SK-N-SH (cell line): ENCODE results near the gene TPRG1L. TPM values are rescaled to one million over a fixed set of nuclear protein-coding genes. Genes with fewer than 3 reads are reported as not detected.

Source experiments
- CTCF ChIA-PET: fragments of 300-600, 350-600 bp; formaldehyde crosslinking; extraction: SDS; loops from one replicate; lab custom pipeline; 2021; lab: Yijun Ruan, JAX
- POLR2A ChIA-PET: fragments of 350-600 bp; sonication (Branson Sonifier 250); formaldehyde crosslinking; extraction: SDS; loops from one replicate; lab custom pipeline; 2020; ENCODE audit warnings: antibody characterized with exemption, inconsistent platforms; lab: Yijun Ruan, JAX
- DNase-seq: peaks from one replicate; pipeline ENCODE4 v3.0.0; 2012
- H2AFZ ChIP-seq: fragments of 200-600 bp; sonication (generic); 2 replicates; pipeline ENCODE4 v1.8.1; 2016; ENCODE audit warnings: antibody characterized with exemption, mild to moderate bottlenecking, low read depth
- H3F3A ChIP-seq: fragments of 200-600 bp; sonication (generic); replicated peaks from 2 replicates; pipeline ENCODE3; 2016; ENCODE audit warnings: antibody characterized with exemption, mild to moderate bottlenecking; ENCODE audit not compliant: insufficient read depth
- H3K27ac ChIP-seq, 2 experiments: fragments of 200-500 bp in 1 of 2; fragments of 200-600 bp in 1 of 2; sonication (Bioruptor generic) in 1 of 2; sonication (generic), shearing (Covaris generic) in 1 of 2; 2 replicates each; pipeline versions ENCODE4 v1.5.1 to v1.6.1; 2014 to 2016; ENCODE audit warnings: low read depth in 2 of 2, inconsistent platforms in 1 of 2, low read length in 1 of 2, mild to moderate bottlenecking in 1 of 2, mixed read lengths in 1 of 2
- H3K27me3 ChIP-seq: fragments of 200-600 bp; sonication (generic), shearing (Covaris generic); 2 replicates; pipeline ENCODE4 v1.6.1; 2016; ENCODE audit warnings: mixed run types; ENCODE audit not compliant: insufficient read depth
- H3K36me3 ChIP-seq, 2 experiments: fragments of 200-500 bp in 1 of 2; fragments of 200-600 bp in 1 of 2; sonication (Bioruptor generic) in 1 of 2; sonication (generic) in 1 of 2; replicated peaks in 1 of 2; 2 replicates each; pipeline versions ENCODE3 to v1.5.1; 2014 to 2016; ENCODE audit warnings: low read length in 1 of 2, mild to moderate bottlenecking in 1 of 2; ENCODE audit not compliant: insufficient read depth in 2 of 2, control insufficient read depth in 1 of 2
- H3K4me1 ChIP-seq, 2 experiments: fragments of 200-500 bp in 1 of 2; fragments of 200-600 bp in 1 of 2; sonication (Bioruptor generic) in 1 of 2; sonication (generic), shearing (Covaris generic) in 1 of 2; 2 replicates each; pipeline versions ENCODE4 v1.5.1 to v1.6.1; 2014 to 2016; ENCODE audit warnings: low read depth in 1 of 2, low read length in 1 of 2, mixed run types in 1 of 2; ENCODE audit not compliant: insufficient read depth in 2 of 2, control insufficient read depth in 1 of 2
- H3K4me2 ChIP-seq: fragments of 200-600 bp; sonication (generic), shearing (Covaris generic); 2 replicates; pipeline ENCODE4 v1.6.1; 2017; ENCODE audit warnings: mixed run types
- H3K4me3 ChIP-seq, 2 experiments: fragments of 200-500 bp in 1 of 2; fragments of 200-600 bp in 1 of 2; sonication (Bioruptor generic) in 1 of 2; sonication (generic), shearing (Covaris generic) in 1 of 2; 2 replicates each; pipeline versions ENCODE4 v1.5.1 to v1.8.1; 2014 to 2016; ENCODE audit warnings: low read depth in 2 of 2, inconsistent platforms in 1 of 2, low read length in 1 of 2, mild to moderate bottlenecking in 1 of 2, mixed read lengths in 1 of 2, moderate library complexity in 1 of 2
- H3K79me2 ChIP-seq: fragments of 200-600 bp; sonication (generic); 2 replicates; pipeline ENCODE4 v1.8.1; 2017; ENCODE audit warnings: mild to moderate bottlenecking; ENCODE audit not compliant: insufficient read depth
- H3K9ac ChIP-seq: fragments of 200-600 bp; sonication (generic); 2 replicates; pipeline ENCODE4 v1.6.1; 2017; ENCODE audit warnings: mixed run types
- H3K9me2 ChIP-seq: fragments of 200-600 bp; sonication (generic); 2 replicates; pipeline ENCODE4 v1.6.1; 2017; ENCODE audit warnings: mixed run types
- H3K9me3 ChIP-seq: fragments of 200-600 bp; sonication (generic); 2 replicates; pipeline ENCODE4 v1.6.1; 2017; ENCODE audit warnings: mixed run types, mild to moderate bottlenecking, moderate library complexity
- H4K20me1 ChIP-seq: fragments of 200-600 bp; sonication (generic); 2 replicates; pipeline ENCODE4 v1.6.1; 2017; ENCODE audit warnings: mild to moderate bottlenecking, mixed run types; ENCODE audit not compliant: insufficient read depth
- ELF1 ChIP-seq: IDR thresholded peaks from 2 replicates; pipeline ENCODE4 v1.4.0; 2012
- GABPA ChIP-seq: IDR thresholded peaks from 2 replicates; pipeline ENCODE4 v1.4.0; 2012; ENCODE audit warnings: low read depth, mild to moderate bottlenecking
- GATA2 ChIP-seq: sonication (generic); formaldehyde crosslinking; IDR thresholded peaks from 2 replicates; pipeline ENCODE4 v1.5.0; 2020; ENCODE audit warnings: mild to moderate bottlenecking, missing genetic modification reagents
- IRF3 ChIP-seq: fragments of 150-350 bp; IDR thresholded peaks from 2 replicates; pipeline ENCODE4 v1.6.1; 2016; ENCODE audit warnings: mild to moderate bottlenecking, low read depth, low read length
- MAX ChIP-seq: IDR thresholded peaks from 2 replicates; pipeline ENCODE4 v1.4.0; 2012; ENCODE audit warnings: low read depth
- NRF1 ChIP-seq: IDR thresholded peaks from 2 replicates; pipeline ENCODE4 v1.6.1; 2012; ENCODE audit warnings: low read depth, mild to moderate bottlenecking, low read length
- PBX3 ChIP-seq: IDR thresholded peaks from 2 replicates; pipeline ENCODE4; 2012
- RCOR1 ChIP-seq: fragments of 150-350 bp; IDR thresholded peaks from 2 replicates; pipeline ENCODE4 v1.6.1; 2017; ENCODE audit warnings: antibody characterized with exemption, low read length
- RXRA ChIP-seq: IDR thresholded peaks from 2 replicates; pipeline ENCODE4 v1.4.0; 2012; ENCODE audit warnings: low read depth, mild to moderate bottlenecking, borderline replicate concordance
- SIN3A ChIP-seq: IDR thresholded peaks from 2 replicates; pipeline ENCODE4 v1.6.1; 2012; ENCODE audit warnings: low read depth, mild to moderate bottlenecking, low read length, moderate library complexity, borderline replicate concordance
- TAF1 ChIP-seq: IDR thresholded peaks from 2 replicates; pipeline ENCODE4 v1.6.1; 2012; ENCODE audit warnings: low read depth, mild to moderate bottlenecking, low read length, moderate library complexity, borderline replicate concordance
- TCF12 ChIP-seq: IDR thresholded peaks from 2 replicates; pipeline ENCODE4 v1.4.0; 2012
- WGBS: methylation state at CpG from one replicate; pipeline ENCODE4 v1.1.6; 2017; ENCODE audit warnings: low lambda C conversion rate; 5-methylcytosine and 5-hydroxymethylcytosine counted together
- polyA plus RNA-seq, 3 experiments: library from polyadenylated mRNA; depleted of rRNA; stranded (reverse); fragments of >200 nt; gene quantifications; 2 replicates each; pipeline ENCODE4 v1.2.3, GENCODE V29; 2012
- TF ChIP-seq, protein P1 (sequence below): IDR thresholded peaks from 2 replicates; pipeline ENCODE4 v1.4.0; 2012; ENCODE audit warnings: low read depth, borderline replicate concordance

The TPRG1L gene
- polyA plus RNA-seq, 1 of the 3 experiments (the other 2 are of a cell fraction): 25.9 TPM

GRCh38 chr1:3649342-3650247 lies 24.8 kb downstream of the TPRG1L start, which contains the start of gene WRAP73 (continued):
- TF ChIP-seq, protein P1, sequence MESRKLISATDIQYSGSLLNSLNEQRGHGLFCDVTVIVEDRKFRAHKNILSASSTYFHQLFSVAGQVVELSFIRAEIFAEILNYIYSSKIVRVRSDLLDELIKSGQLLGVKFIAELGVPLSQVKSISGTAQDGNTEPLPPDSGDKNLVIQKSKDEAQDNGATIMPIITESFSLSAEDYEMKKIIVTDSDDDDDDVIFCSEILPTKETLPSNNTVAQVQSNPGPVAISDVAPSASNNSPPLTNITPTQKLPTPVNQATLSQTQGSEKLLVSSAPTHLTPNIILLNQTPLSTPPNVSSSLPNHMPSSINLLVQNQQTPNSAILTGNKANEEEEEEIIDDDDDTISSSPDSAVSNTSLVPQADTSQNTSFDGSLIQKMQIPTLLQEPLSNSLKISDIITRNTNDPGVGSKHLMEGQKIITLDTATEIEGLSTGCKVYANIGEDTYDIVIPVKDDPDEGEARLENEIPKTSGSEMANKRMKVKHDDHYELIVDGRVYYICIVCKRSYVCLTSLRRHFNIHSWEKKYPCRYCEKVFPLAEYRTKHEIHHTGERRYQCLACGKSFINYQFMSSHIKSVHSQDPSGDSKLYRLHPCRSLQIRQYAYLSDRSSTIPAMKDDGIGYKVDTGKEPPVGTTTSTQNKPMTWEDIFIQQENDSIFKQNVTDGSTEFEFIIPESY: peak; percentile 73; the same call in 1 of the 2 replicates
- TF ChIP-seq PBX3: no peak
- no peak for TF ChIP-seq RCOR1
- peak; percentile 66 for TF ChIP-seq MAX
- TF ChIP-seq, all 33 proteins: peak for 13

DNA sequence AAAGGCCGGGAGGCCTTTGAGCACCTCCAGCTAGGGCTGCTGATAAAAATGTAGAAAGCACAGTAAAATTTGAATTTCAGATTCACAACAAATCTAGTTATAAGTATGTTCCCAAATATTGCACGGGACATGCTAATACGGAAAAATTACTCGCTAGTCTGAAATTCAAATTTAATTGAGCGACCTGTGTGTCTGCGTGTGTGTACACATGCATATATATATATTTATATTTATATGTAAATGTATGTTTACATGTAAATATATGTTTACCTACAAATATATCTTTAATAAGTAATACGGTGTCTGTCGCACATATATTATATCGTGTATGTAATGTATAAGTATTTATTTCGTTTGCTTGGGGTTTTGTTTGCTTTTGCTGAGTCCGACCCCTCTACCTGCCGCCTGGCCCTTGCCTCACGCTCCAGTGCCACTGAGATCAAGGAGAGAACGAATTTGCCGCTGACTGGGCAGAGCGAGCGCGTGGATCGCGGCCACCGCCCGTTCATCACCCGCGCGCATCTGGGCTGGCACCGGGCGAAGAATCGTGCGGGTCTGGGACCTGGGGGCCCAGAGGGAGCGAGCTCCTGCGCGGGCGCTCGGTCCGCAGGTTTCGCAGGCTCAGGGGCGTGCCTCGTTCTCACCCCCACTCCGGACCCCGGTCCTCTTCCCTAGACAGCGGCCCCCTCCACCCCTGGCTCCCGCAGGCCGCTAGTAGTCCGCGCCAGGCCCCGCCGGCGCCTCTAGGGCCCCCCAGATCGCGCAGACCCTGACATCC lies 25.6 kb downstream of the TPRG1L start:
- peaks cover 11 to 26% of the 10 kb centered on the region in 2 experiments for H3K36me3 ChIP-seq
- TF ChIP-seq GATA2 (CRISPR knock-in tag) (no peak), SIN3A (no peak), GABPA (no peak), ELF1 (no peak), IRF3 (no peak), TCF12 (no peak), RXRA (no peak), TAF1 (no peak), NRF1 (no peak)
- peak overlapping the region; percentile 83 to 98; a peak in 3 of 4 replicates for H3K4me3 ChIP-seq
- POLR2A ChIA-PET: no interaction called here
- 0 out of 2 replicates have a peak overlapping the region, but pooled peaks have one; percentile 91 for H3K4me2 ChIP-seq
- no peaks in the 10 kb centered on the region for H3K9me3 ChIP-seq
- no peaks in the 10 kb centered on the region for H3K9me2 ChIP-seq
- no peaks in the 10 kb centered on the region for H4K20me1 ChIP-seq
- no peaks in the 10 kb centered on the region; the same call in 1 of the 2 replicates for H3K27me3 ChIP-seq
- H3K9ac ChIP-seq: no peak overlapping the region
- 67% methylated on average over 26 of the region's 50 CpGs for WGBS
- H3K79me2 ChIP-seq: peaks cover 19% of the 10 kb centered on the region
- no peak overlapping the region for H2AFZ ChIP-seq
- H3F3A ChIP-seq: no peaks in the 10 kb centered on the region
- CTCF ChIA-PET: interaction anchor here (0.9 to 2.1 kb wide), 5 partner anchors 21 to 74 kb away, joined by 3 to 12 read pairs (median 5); no protein-coding TSS in a partner anchor
- DNase-seq: no peak
- peaks cover 0 to 12% of the 10 kb centered on the region in 2 experiments; a peak in 2 of 4 replicates for H3K4me1 ChIP-seq
- H3K27ac ChIP-seq: no peak overlapping the region
